Heart right ventricle (tissue), 16 donors: ENCODE results near the gene SNRNP27. TPM values are rescaled to one million over a fixed set of nuclear protein-coding genes. Genes with fewer than 3 reads are reported as not detected.

Source experiments
- ATAC-seq, 8 donors: fragments of 200-7000 bp; cut with Tn5 transposase; one replicate each; pipeline ENCODE4 v1.9.1; 2020; ENCODE audit warnings: mild to moderate bottlenecking in 8 of 8, moderate library complexity in 8 of 8, moderate number of reproducible peaks in 1 of 8
- DNase-seq, 2 donors: peaks; one replicate each; pipeline ENCODE4 v3.0.0-alpha.2; 2020
- H3K27ac ChIP-seq, 10 donors: fragments of 200-600 bp; sonication (generic) in 2 of 10; one replicate each; pipeline versions ENCODE4 v1.5.0 to v1.8.0; 2020 to 2022; ENCODE audit warnings: mild to moderate bottlenecking in 3 of 10
- H3K27me3 ChIP-seq, 7 donors: fragments of 200-600 bp; one replicate each; pipeline ENCODE4 v1.8.0; 2021 to 2022; ENCODE audit warnings: mild to moderate bottlenecking in 2 of 7
- H3K36me3 ChIP-seq, 9 donors: fragments of 200-600 bp; sonication (generic) in 1 of 9; one replicate each; pipeline versions ENCODE4 v1.5.0 to v1.8.0; 2020 to 2022; ENCODE audit warnings: mild to moderate bottlenecking in 2 of 9
- H3K4me1 ChIP-seq, 9 donors: fragments of 200-600 bp; sonication (generic) in 1 of 9; one replicate each; pipeline versions ENCODE4 v1.5.0 to v1.8.0; 2020 to 2022; ENCODE audit warnings: mild to moderate bottlenecking in 4 of 9
- H3K4me3 ChIP-seq, 10 donors: fragments of 200-600 bp; sonication (generic) in 2 of 10; one replicate each; pipeline versions ENCODE4 v1.5.0 to v1.8.0; 2020 to 2022; ENCODE audit warnings: mild to moderate bottlenecking in 7 of 10, moderate library complexity in 2 of 10
- H3K9me3 ChIP-seq, 11 donors: fragments of 200-600 bp in 10 of 11; sonication (generic) in 2 of 11; one replicate each; pipeline versions ENCODE4 v1.5.0 to v1.8.0; 2013 to 2022; ENCODE audit warnings: mild to moderate bottlenecking in 2 of 11, control low read depth in 1 of 11, moderate library complexity in 1 of 11
- WGBS, 2 donors: extraction: QIAGEN DNeasy Blood & Tissue Kit; methylation state at CpG; one replicate each; pipeline ENCODE4 v1.1.7; 2013; ENCODE audit warnings: inconsistent platforms in 1 of 2; 5-methylcytosine and 5-hydroxymethylcytosine counted together
- intact Hi-C, 10 donors: fragments of 100-400 bp; cut with DNase I; formaldehyde crosslinking; loops; one replicate each; pipeline versions ENCODE4 v1.11.1 to v1.14.2; 2022
- polyA plus RNA-seq, 2 donors: library from polyadenylated mRNA; stranded (reverse); fragments of 200-250 nt; gene quantifications; one replicate each; pipeline ENCODE4 v1.2.3, GENCODE V29; 2013
- total RNA-seq, 10 donors: library from RNA; stranded (reverse); fragmentation: NEBNext Ultra II Directional in 3 of 10; extraction: Animal tissue kit (Norgen Biotek cat#: 25700) in 3 of 10; gene quantifications; one replicate each; pipeline versions ENCODE4 v1.2.1 to v1.2.4, GENCODE V29; 2021 to 2023
- TF ChIP-seq, protein P1 (sequence below), 9 donors: fragments of 200-600 bp; sonication (generic) in 2 of 9; IDR thresholded peaks; one replicate each; pipeline versions ENCODE4 v1.5.0 to v1.8.0; 2021 to 2022; ENCODE audit warnings: antibody characterized with exemption in 9 of 9, mild to moderate bottlenecking in 5 of 9, moderate library complexity in 1 of 9
- donor health status: Arrhythmogenic right ventricular cardiomyopathy.
- donor health status: ischemic (EF 13 %, LVEDD 7.1; RV severe dilation, severe dysfunction).
- donor health status: healthy with polysubstance abuse.
- donor health status: DM: no; HTN: yes; CAD: no.
- donor health status: DM: no; HTN: no; CAD: no.
- donor health status: ischemic (EF 25% LVEDD 6.9; RV normal size, moderate dysfunction).
- donor health status: ischemic (EF 25% LVEDD 5.7; RV mildly dilated, moderate dysfunction).
- donor health status: healthy.
- donor health status: DM: yes; HTN: yes; CAD: no.
- donor health status: Ischemic cardiomyopathy.
- donor health status: ischemic (EF 35%, LVEDD 5.7; RV mildly dilated, moderate dysfunction).
- donor health status: nonischemic (EF 11% LVEDD 7.7; RV severe dilation, severe dysfunction).
- donor health status: DM: yes; HTN: yes; CAD: no.
- donor health status: PGD.
- donor health status: ischemic (EF 29% LVEDD 5.4; RV normal size, mild dysfunction).
- donor health status: nonischemic (EF 23%, LVEDD 6.1; RV moderate dilation, normal function).

The SNRNP27 gene
- total and polyA plus RNA-seq, 12 donors, result 34.5 to 68.4 (median 53.7) TPM

DNA sequence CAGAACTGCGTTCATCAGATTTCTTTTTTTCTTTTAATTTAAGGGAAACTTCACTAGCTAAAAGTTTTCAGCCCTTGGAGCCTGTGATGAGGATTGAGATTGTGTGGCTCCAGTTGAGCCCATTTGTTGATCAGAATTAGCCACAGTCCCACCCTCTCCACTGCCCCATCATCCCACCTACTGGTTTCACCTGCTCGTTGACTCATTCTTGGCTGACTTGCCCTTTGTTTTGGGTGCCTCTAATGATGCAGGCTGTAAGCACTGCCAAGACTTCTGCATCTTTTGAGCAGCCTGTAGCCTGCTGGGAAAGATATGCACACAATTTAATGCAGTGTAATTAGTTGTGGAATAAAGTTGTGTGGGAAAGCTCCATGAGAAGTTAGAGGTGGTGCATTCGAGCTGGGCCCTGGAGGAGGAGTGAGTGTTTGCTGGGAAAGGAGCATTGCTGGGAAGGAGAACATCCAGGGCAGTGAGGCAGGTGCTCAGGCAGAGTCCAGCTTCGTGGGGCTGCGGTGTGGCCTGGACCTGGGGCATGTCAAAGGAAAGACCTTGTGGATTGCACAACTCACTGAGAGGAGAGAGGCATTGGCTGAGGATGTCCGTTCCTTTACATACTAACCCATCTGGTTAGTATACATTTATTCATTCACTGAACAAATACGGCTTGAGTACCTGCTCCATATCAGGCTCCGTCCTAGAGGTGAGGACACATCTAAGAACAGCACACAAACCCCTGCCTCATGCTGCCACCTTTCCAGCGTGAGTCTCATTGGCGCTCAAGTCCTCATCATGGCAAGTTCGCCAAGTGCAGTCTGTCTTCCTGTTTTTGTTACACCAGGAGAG lies 49.5 kb downstream of the SNRNP27 start:
- whole genome bisulfite sequencing, 2 donors, result 85 to 89% methylated on average over 11 of the region's 11 CpGs
- no peak for DNase-seq

DNA sequence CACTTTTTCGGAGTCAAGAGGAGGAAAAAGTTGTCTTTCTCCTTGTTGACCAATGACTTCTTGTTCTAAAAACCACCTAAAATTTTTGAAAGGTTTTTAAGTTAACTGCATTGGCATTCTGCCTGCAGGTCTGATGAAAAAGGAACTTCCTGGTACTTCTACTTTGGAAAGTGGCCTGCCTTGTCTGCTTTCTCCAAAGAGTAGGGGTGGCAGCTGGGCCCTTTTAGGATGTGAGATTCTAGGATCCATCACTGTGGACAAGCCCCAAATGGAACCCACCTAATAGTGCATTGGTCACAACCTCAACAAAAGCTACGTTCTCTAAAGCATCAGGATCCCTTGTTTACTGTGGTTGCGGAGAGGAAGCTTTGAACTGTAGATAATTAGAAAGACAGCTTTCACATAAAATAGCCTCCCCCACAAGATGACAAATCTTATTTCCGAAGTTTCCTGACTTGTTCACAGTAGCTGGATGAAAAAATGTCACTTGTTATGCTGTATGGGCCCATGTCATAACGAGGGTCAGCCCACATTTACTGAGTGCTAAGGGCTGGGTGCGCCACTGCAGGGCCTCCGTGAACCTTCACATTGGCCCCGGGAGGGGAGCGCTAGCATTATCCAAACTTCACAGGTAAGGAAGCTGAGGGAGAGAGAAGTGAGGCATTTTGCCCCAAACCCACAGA lies 50.2 kb downstream of the SNRNP27 start:
- ATAC-seq (peak in 3 of 8 donors; percentile 20 to 61 (median 37)), DNase-seq (no peak)
- Histone ChIP-seq H3K4me1 (peaks cover 0 to 62% (median 0%) of the 10 kb centered on the region in 9 donors), H3K9me3 (no peaks in the 10 kb centered on the region), H3K36me3 (peaks cover 0 to 49% (median 22%) of the 10 kb centered on the region in 9 donors), H3K27me3 (peaks cover 0 to 9% (median 0%) of the 10 kb centered on the region in 7 donors), H3K27ac (peak overlapping the region in 3 of 10 donors; percentile 46 to 86 (median 58)), H3K4me3 (no peak overlapping the region)
- WGBS, 2 donors, result 69 to 72% methylated on average over 9 of the region's 9 CpGs
- TF ChIP-seq, protein P1, sequence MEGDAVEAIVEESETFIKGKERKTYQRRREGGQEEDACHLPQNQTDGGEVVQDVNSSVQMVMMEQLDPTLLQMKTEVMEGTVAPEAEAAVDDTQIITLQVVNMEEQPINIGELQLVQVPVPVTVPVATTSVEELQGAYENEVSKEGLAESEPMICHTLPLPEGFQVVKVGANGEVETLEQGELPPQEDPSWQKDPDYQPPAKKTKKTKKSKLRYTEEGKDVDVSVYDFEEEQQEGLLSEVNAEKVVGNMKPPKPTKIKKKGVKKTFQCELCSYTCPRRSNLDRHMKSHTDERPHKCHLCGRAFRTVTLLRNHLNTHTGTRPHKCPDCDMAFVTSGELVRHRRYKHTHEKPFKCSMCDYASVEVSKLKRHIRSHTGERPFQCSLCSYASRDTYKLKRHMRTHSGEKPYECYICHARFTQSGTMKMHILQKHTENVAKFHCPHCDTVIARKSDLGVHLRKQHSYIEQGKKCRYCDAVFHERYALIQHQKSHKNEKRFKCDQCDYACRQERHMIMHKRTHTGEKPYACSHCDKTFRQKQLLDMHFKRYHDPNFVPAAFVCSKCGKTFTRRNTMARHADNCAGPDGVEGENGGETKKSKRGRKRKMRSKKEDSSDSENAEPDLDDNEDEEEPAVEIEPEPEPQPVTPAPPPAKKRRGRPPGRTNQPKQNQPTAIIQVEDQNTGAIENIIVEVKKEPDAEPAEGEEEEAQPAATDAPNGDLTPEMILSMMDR (IDR thresholded peaks at IDR 0.05), result no peak
- intact Hi-C loops, result loop anchor here in 1 of 10 donors (10.0 kb wide), 1 partner anchor 81 kb away; no protein-coding TSS in a partner anchor

More for the DNA sequence above, 49.5 kb downstream of the SNRNP27 start:
- intact Hi-C loops, result loop anchor here in 1 of 10 donors (10.0 kb wide), 1 partner anchor 82 kb away; no protein-coding TSS in a partner anchor
- no peak for ATAC-seq
- Histone ChIP-seq H3K9me3 (no peaks in the 10 kb centered on the region), H3K4me1 (peaks cover 0 to 54% (median 0%) of the 10 kb centered on the region in 9 donors), H3K36me3 (peaks cover 0 to 57% (median 30%) of the 10 kb centered on the region in 9 donors), H3K27ac (peak overlapping the region in 3 of 10 donors; percentile 46 to 86 (median 58)), H3K4me3 (no peak overlapping the region), H3K27me3 (peaks cover 0 to 2% (median 0%) of the 10 kb centered on the region in 7 donors)
- TF ChIP-seq, protein P1 (IDR thresholded peaks at IDR 0.05), result no peak

DNA sequence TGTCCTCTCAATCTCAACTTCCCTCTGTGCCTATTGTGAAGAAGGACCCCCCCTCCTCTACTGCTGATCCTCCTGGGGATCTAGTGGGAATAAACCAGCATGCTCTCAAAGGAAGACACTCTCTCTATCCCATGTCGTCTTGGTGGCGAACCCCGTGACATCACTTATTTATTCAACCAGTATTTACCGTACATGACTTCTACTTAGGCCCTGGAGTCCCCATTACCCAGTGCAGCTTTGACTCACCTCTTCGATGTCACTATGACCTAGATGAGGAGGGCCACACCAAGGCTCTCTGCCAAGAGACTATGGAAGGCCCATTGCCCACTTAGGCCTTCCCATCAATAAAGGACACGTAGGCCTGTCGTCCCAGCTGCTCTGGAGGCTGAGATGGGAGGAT lies 51.0 kb downstream of the SNRNP27 start:
- H3K4me1 ChIP-seq, result peaks cover 0 to 62% (median 0%) of the 10 kb centered on the region in 9 donors
- peaks cover 0 to 41% (median 15%) of the 10 kb centered on the region in 9 donors for H3K36me3 ChIP-seq
- H3K9me3 ChIP-seq, result no peaks in the 10 kb centered on the region
- TF ChIP-seq, protein P1 (IDR thresholded peaks at IDR 0.05), result no peak
- H3K27ac ChIP-seq, result peak overlapping the region in 2 of 10 donors; percentile 46 to 86
- 93 to 95% methylated on average over 7 of the region's 7 CpGs for WGBS, 2 donors
- DNase-seq (no peak), ATAC-seq (no peak)
- intact Hi-C loops, result loop anchor here in 1 of 10 donors (10.0 kb wide), 1 partner anchor 80 kb away; no protein-coding TSS in a partner anchor
- peaks cover 0 to 12% (median 0%) of the 10 kb centered on the region in 7 donors for H3K27me3 ChIP-seq
- H3K4me3 ChIP-seq, result no peak overlapping the region

DNA sequence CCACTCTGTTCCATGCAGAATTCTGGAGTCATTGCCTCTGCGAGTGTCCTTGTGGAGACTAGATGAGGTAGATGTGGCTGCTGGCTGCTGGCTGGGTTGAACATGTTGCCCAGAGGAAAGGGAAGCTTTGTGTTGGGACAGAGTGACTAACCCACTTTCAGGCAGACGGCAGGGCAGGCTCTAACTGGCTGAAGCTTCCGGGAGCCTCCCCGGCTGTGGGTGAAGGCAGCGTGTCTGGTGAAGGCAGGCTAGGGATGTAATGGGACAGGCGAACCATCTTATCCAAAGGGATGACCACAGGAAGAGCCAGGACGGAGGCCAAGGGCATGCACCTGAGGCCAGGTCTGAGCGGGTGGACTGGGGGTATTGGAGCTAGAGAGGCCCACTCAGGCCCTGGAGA lies 51.7 kb downstream of the SNRNP27 start:
- Histone ChIP-seq H3K4me1 (peaks cover 0 to 62% (median 0%) of the 10 kb centered on the region in 9 donors), H3K27ac (peak overlapping the region in 2 of 10 donors; percentile 49 to 86)

More for the DNA sequence above, 51.7 kb downstream of the SNRNP27 start:
- H3K27me3 ChIP-seq, result peaks cover 0 to 12% (median 0%) of the 10 kb centered on the region in 7 donors
- TF ChIP-seq, protein P1 (IDR thresholded peaks at IDR 0.05), result no peak
- 89 to 93% methylated on average over 8 of the region's 8 CpGs for WGBS, 2 donors
- intact Hi-C loops, result loop anchor here in 1 of 10 donors (10.0 kb wide), 1 partner anchor 79 kb away; no protein-coding TSS in a partner anchor
- DNase-seq (no peak), ATAC-seq (peak in 4 of 8 donors; percentile 27 to 50 (median 36))
- no peaks in the 10 kb centered on the region for H3K9me3 ChIP-seq
- no peak overlapping the region for H3K4me3 ChIP-seq
- peaks cover 0 to 35% (median 15%) of the 10 kb centered on the region in 9 donors for H3K36me3 ChIP-seq
